Mucosa of descending colon (tissue), 3 donors: Measurements from ENCODE around the gene STUM. TPM values are rescaled to one million over a fixed set of nuclear protein-coding genes. Genes with fewer than 3 reads are reported as not detected.

Experiments used
- ATAC-seq: fragments of 200-7000 bp; cut with Tn5 transposase; one replicate; pipeline ENCODE4 v1.9.1; 2020; ENCODE audit warnings: mild to moderate bottlenecking, moderate library complexity
- DNase-seq, 3 donors: peaks; one replicate each; pipeline ENCODE4 v3.0.0-alpha.2; 2020
- H3K36me3 ChIP-seq: fragments of 200-600 bp; one replicate; pipeline ENCODE4 v1.8.0; 2021; ENCODE audit warnings: low read depth, mild to moderate bottlenecking
- H3K4me1 ChIP-seq: fragments of 200-600 bp; one replicate; pipeline ENCODE4 v1.8.0; 2021; ENCODE audit warnings: low read depth, mild to moderate bottlenecking
- H3K4me3 ChIP-seq: fragments of 200-600 bp; one replicate; pipeline ENCODE4 v1.8.0; 2021; ENCODE audit warnings: mild to moderate bottlenecking
- H3K9me3 ChIP-seq: fragments of 200-600 bp; one replicate; pipeline ENCODE4 v1.8.0; 2021; ENCODE audit warnings: mild to moderate bottlenecking
- CTCF ChIP-seq: fragments of 200-600 bp; IDR thresholded peaks from one replicate; pipeline ENCODE4 v1.8.0; 2022; ENCODE audit warnings: antibody characterized with exemption, mild to moderate bottlenecking
- intact Hi-C, 2 donors: fragments of 100-400 bp; cut with DNase I in 1 of 2; cut with micrococcal nuclease in 1 of 2; formaldehyde crosslinking; loops; one replicate each; pipeline versions ENCODE4 v1.11.0 to v1.11.1; 2022; cut with DNase I, micrococcal nuclease
- total RNA-seq, 3 donors: library from RNA; stranded (reverse); fragmentation: NEBNext Ultra II Directional in 2 of 3; extraction: Animal tissue kit (Norgen Biotek cat#: 25700) in 2 of 3; gene quantifications; one replicate each; pipeline versions ENCODE4 v1.2.1 to v1.2.4, GENCODE V29; 2021 to 2023
- donor health status: DM: no; HTN: no; CAD: no; lungs with moderate emphysema.
- donor health status: DM: no; HTN: no; CAD: no.
- donor health status: DM: no; HTN: yes; CAD: no.

The STUM gene
- total RNA-seq, 3 donors from 2014 or later, result 1.2 to 18.4 (median 4.9) TPM

DNA sequence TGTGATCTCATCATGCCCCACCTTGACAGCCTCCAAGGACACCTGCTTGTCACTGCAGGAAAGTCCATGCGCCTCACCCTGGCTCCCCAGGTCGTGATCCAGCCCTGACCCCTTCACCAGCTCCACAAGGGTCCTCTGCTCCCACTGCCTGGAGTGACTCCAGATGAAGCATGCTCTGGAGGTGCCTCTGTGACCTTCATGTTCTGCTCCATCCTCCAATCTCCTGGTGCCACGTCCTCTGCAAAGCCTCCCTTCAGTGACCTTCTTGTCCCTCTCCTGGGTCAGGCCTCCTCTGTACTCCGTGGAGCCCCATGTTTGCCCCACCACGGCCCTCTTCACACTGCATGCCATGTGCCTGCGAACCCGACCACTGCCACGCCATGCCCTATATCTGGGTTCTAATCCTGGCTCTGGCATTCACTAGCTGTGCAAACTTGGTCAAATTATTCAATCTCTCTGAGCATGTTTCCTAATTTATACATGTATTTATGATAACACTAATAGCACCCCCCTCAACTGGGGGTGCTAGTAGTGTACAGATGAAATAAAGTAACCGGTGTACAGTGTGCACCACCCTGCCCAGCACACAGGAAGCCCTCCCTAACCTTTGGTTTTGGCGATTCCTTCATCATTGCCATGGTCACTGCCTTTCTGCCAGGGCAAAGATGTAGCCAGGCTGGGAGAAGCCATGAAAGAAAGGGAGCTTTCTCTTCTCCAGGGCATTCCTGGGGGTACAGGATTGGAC, 77.4 kb downstream of the STUM start:
- Histone ChIP-seq H3K9me3 (peaks cover 8% of the 10 kb centered on the region), H3K36me3 (no peaks in the 10 kb centered on the region), H3K4me3 (no peak overlapping the region), H3K4me1 (peaks cover 8% of the 10 kb centered on the region)
- no peak for ATAC-seq
- intact Hi-C loops, result no loop called here
- DNase-seq, result peak in 1 of 3 donors; percentile 16
- TF ChIP-seq CTCF, result no peak

- Histone ChIP-seq H3K9me3 (peaks cover 8% of the 10 kb centered on the region), H3K36me3 (no peaks in the 10 kb centered on the region), H3K4me1 (peaks cover 8% of the 10 kb centered on the region), H3K4me3 (no peak overlapping the region)
- TF ChIP-seq CTCF, result peak; percentile 72
- DNase-seq (peak; percentile 52 to 76 (median 69)), ATAC-seq (peak; percentile 76)
- intact Hi-C loops, result no loop called here
Measured at GRCh38 chr1:226626577-226626956, 78.0 kb downstream of the STUM start.

GRCh38 chr1:226627050-226627755, 78.6 kb downstream of the STUM start:
- H3K4me1 ChIP-seq, result peaks cover 8% of the 10 kb centered on the region
- no peak for TF ChIP-seq CTCF
- intact Hi-C loops, result no loop called here
- H3K4me3 ChIP-seq, result no peak overlapping the region
- no peaks in the 10 kb centered on the region for H3K36me3 ChIP-seq
- H3K9me3 ChIP-seq, result peaks cover 3% of the 10 kb centered on the region
- ATAC-seq (peak; percentile 61), DNase-seq (peak in 1 of 3 donors; percentile 10)

- no peak for TF ChIP-seq CTCF
- intact Hi-C loops, result no loop called here
- Histone ChIP-seq H3K4me1 (peaks cover 8% of the 10 kb centered on the region), H3K36me3 (no peaks in the 10 kb centered on the region), H3K9me3 (no peaks in the 10 kb centered on the region), H3K4me3 (no peak overlapping the region)
- DNase-seq, result peak in 1 of 3 donors; percentile 16
- no peak for ATAC-seq
Measured at GRCh38 chr1:226627924-226628611, 79.5 kb downstream of the STUM start.

GRCh38 chr1:226628612-226629155, 80.1 kb downstream of the STUM start:
- no peak for TF ChIP-seq CTCF
- intact Hi-C loops, result no loop called here

More at GRCh38 chr1:226628612-226629155, 80.1 kb downstream of the STUM start:
- H3K9me3 ChIP-seq, result no peaks in the 10 kb centered on the region
- DNase-seq, result peak in 1 of 3 donors; percentile 23
- ATAC-seq, result peak; percentile 46
- no peaks in the 10 kb centered on the region for H3K36me3 ChIP-seq
- H3K4me3 ChIP-seq, result no peak overlapping the region
- H3K4me1 ChIP-seq, result peaks cover 8% of the 10 kb centered on the region
